Bronchial epithelial cell (primary cell): ENCODE measurements around the gene PSPN. TPM values are rescaled to one million over a fixed set of nuclear protein-coding genes. Genes with fewer than 3 reads are reported as not detected.

Experiments used
- DNase-seq: peaks from one replicate; pipeline ENCODE4 v3.0.0-alpha.2; 2010; ENCODE audit warnings: low read depth
- FAIRE-seq: peaks from 2 replicates; lab custom pipeline; 2011; peaks lifted over from hg19 to GRCh38; lab: Jason Lieb, UNC
- H3K27me3 ChIP-seq: 2 replicates; pipeline ENCODE4 v1.5.1; 2011; ENCODE audit warnings: low read length; ENCODE audit not compliant: control insufficient read depth, insufficient read depth
- H3K36me3 ChIP-seq: 2 replicates; pipeline ENCODE4 v1.5.1; 2011; ENCODE audit warnings: low read length; ENCODE audit not compliant: control insufficient read depth, insufficient read depth
- H3K4me3 ChIP-seq: 2 replicates; pipeline ENCODE4 v1.5.1; 2011; ENCODE audit warnings: mild to moderate bottlenecking, low read depth, low read length, control low read depth
- CTCF ChIP-seq: IDR thresholded peaks from 2 replicates; pipeline ENCODE4 v1.5.1; 2011; ENCODE audit warnings: mild to moderate bottlenecking, moderate library complexity, low read length, control low read depth, inconsistent platforms; ENCODE audit not compliant: insufficient read depth, severe bottlenecking
- total RNA-seq: library from RNA; depleted of rRNA; stranded (reverse); fragments of >200 nt; gene quantifications from 2 replicates; pipeline ENCODE4 v1.2.1, GENCODE V29; 2014

The PSPN gene
- total RNA-seq, 1 donor from 2014 or later = 0.26 TPM

GRCh38 chr19:6384381-6384780, 8.6 kb upstream of the PSPN start:
- H3K36me3 ChIP-seq = peaks cover 49% of the 10 kb centered on the region
- FAIRE-seq (no peak), DNase-seq (no peak)
- TF ChIP-seq CTCF = no peak
- no peak overlapping the region for H3K4me3 ChIP-seq
- H3K27me3 ChIP-seq = no peaks in the 10 kb centered on the region

GRCh38 chr19:6383188-6383587, 7.5 kb upstream of the PSPN start:
- TF ChIP-seq CTCF = no peak
- peaks cover 41% of the 10 kb centered on the region for H3K36me3 ChIP-seq
- no peak overlapping the region for H3K4me3 ChIP-seq
- no peak for DNase-seq
- H3K27me3 ChIP-seq = no peaks in the 10 kb centered on the region
- FAIRE-seq = no peak

GRCh38 chr19:6381030-6381750, 5.5 kb upstream of the PSPN start:
- DNase-seq (no peak), FAIRE-seq (no peak)
- TF ChIP-seq CTCF = no peak
- Histone ChIP-seq H3K27me3 (no peaks in the 10 kb centered on the region), H3K4me3 (no peak overlapping the region), H3K36me3 (peaks cover 33% of the 10 kb centered on the region)

- no peak for DNase-seq
- H3K27me3 ChIP-seq = no peaks in the 10 kb centered on the region
- TF ChIP-seq CTCF = no peak
- H3K36me3 ChIP-seq = peaks cover 27% of the 10 kb centered on the region
- FAIRE-seq = no peak
- no peak overlapping the region for H3K4me3 ChIP-seq
These were observed 4.0 kb upstream of the PSPN start for GRCh38 chr19:6379744-6380143.

- no peak overlapping the region for H3K4me3 ChIP-seq
- TF ChIP-seq CTCF = no peak
- H3K36me3 ChIP-seq = peaks cover 25% of the 10 kb centered on the region
These were observed 2.8 kb upstream of the PSPN start for GRCh38 chr19:6378486-6378885.

GRCh38 chr19:6378041-6378440, 2.3 kb upstream of the PSPN start:
- DNase-seq = no peak
- H3K4me3 ChIP-seq = no peak overlapping the region
- TF ChIP-seq CTCF = no peak
- H3K27me3 ChIP-seq = no peaks in the 10 kb centered on the region
- no peak for FAIRE-seq
- H3K36me3 ChIP-seq = peaks cover 20% of the 10 kb centered on the region

More at GRCh38 chr19:6378486-6378885, 2.8 kb upstream of the PSPN start:
- DNase-seq = no peak
- no peak for FAIRE-seq
- no peaks in the 10 kb centered on the region for H3K27me3 ChIP-seq
